ENCODE results near the gene TSKU.

TSKU gene

GRCh38 chr11:76806131-76806530 lies 23.0 kb downstream of the TSKU start:
- DNase-seq (ENCODE audit: low spot score), result no peak
- no peak for TF ChIP-seq CTCF (IDR thresholded peaks at IDR 0.05; ENCODE audit: extremely low read depth, missing control alignments)

- DNase-seq (ENCODE audit: low spot score), result no peak
- no peak for TF ChIP-seq CTCF (IDR thresholded peaks at IDR 0.05; ENCODE audit: extremely low read depth, missing control alignments)
Measured at GRCh38 chr11:76806608-76807205, 23.6 kb downstream of the TSKU start.

GRCh38 chr11:76807206-76807875 lies 24.2 kb downstream of the TSKU start:
- TF ChIP-seq CTCF (IDR thresholded peaks at IDR 0.05; ENCODE audit: extremely low read depth, missing control alignments), result peak; percentile 72
- peak; percentile 81 for DNase-seq (ENCODE audit: low spot score)

- DNase-seq (ENCODE audit: low spot score), result no peak
- TF ChIP-seq CTCF (IDR thresholded peaks at IDR 0.05; ENCODE audit: extremely low read depth, missing control alignments), result no peak
Measured at GRCh38 chr11:76808171-76808570, 25.0 kb downstream of the TSKU start.

- TF ChIP-seq CTCF (IDR thresholded peaks at IDR 0.05; ENCODE audit: extremely low read depth, missing control alignments), result no peak
Measured at GRCh38 chr11:76808996-76809395, 25.8 kb downstream of the TSKU start.

GRCh38 chr11:76810151-76810853 lies 27.1 kb downstream of the TSKU start:
- no peak for TF ChIP-seq CTCF (IDR thresholded peaks at IDR 0.05; ENCODE audit: extremely low read depth, missing control alignments)
- no peak for DNase-seq (ENCODE audit: low spot score)

More at GRCh38 chr11:76808996-76809395, 25.8 kb downstream of the TSKU start:
- no peak for DNase-seq (ENCODE audit: low spot score)

- no peak for DNase-seq (ENCODE audit: low spot score)
- TF ChIP-seq CTCF (IDR thresholded peaks at IDR 0.05; ENCODE audit: extremely low read depth, missing control alignments), result no peak
Measured at GRCh38 chr11:76811259-76811658, 28.1 kb downstream of the TSKU start.

All from GM20000 (cell line).